ENCODE data around the gene ATXN7L1. TPM values are rescaled to one million over a fixed set of nuclear protein-coding genes. Genes with fewer than 3 reads are reported as not detected.

ATXN7L1 gene
- total RNA-seq, 3 donors from 2014 or later, result 2.5 to 5.5 (median 5.4) TPM

DNA sequence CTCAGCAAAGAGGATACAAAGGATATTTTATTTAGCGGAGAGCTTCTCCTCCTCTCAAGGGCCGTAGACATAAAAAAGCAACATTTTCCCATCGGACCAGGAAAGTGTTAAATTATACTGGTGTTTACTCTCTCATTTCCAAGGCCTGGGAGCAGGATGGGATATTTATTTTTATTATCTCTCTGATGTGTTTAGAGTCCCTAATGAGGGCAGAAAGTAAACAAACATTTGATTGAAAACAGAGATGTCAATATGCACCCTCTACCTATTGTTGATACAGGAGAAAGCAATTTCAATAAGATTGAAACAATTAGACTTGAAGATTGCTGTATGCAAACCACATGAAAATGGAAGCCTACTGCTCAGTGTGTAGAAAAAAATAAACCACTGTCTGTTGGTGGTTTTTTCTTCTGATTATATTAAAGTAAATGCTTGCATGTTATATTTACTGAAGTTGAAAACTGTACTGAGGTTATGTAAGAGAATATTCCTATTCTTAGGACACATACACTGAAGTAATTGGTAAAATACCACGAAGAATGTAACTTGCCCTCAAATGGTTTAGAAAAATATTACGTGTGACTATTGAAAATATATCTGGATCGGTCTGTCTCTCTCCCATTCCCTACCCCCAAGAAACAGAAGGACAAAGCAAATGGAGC lies 59.3 kb downstream of the ATXN7L1 start:
- no peaks in the 10 kb centered on the region for H3K36me3 Mint-ChIP-seq (ENCODE audit: insufficient read depth)
- H3K9me3 Mint-ChIP-seq, result no peaks in the 10 kb centered on the region
- DNase-seq (no peak), ATAC-seq (no peak)
- H3K27me3 Mint-ChIP-seq (ENCODE audit: low read depth), result no peaks in the 10 kb centered on the region
- H3K4me1 Mint-ChIP-seq (ENCODE audit: low read depth), result peaks cover 17% of the 10 kb centered on the region
- no peak overlapping the region for H3K4me3 Mint-ChIP-seq

DNA sequence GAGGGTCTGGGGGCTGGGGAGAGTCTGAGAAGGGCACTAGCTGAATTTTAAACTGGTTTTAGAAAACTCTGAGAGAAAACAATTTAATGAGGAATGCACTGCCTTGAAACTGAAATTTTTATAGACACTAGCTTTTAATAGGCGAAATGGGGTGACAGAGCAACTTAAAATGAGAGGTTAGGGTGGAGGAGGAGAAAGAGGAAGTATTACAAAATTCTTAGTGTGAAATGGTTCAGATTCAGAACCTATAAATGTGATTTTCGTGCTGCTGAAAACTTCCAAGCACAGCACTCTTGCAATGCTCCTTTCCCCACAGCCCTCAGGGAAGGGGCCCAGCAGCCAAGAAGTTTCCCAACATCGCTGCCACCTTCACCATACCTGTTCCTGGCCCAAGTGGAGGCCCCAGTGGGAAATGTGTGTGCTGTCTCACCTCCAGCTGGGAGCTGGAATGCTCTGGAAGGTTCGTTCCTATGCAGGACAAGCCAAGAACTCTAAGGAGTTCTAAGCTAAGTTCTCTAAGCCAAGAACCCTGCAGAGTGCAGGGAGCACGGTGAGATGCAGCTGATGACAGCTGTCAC lies 60.0 kb downstream of the ATXN7L1 start:
- DNase-seq, result no peak
- Mint-ChIP-seq H3K27me3 (ENCODE audit: low read depth) (no peaks in the 10 kb centered on the region), H3K36me3 (ENCODE audit: insufficient read depth) (no peaks in the 10 kb centered on the region), H3K4me3 (no peak overlapping the region), H3K4me1 (ENCODE audit: low read depth) (peaks cover 15% of the 10 kb centered on the region), H3K9me3 (no peaks in the 10 kb centered on the region)
- no peak for ATAC-seq

DNA sequence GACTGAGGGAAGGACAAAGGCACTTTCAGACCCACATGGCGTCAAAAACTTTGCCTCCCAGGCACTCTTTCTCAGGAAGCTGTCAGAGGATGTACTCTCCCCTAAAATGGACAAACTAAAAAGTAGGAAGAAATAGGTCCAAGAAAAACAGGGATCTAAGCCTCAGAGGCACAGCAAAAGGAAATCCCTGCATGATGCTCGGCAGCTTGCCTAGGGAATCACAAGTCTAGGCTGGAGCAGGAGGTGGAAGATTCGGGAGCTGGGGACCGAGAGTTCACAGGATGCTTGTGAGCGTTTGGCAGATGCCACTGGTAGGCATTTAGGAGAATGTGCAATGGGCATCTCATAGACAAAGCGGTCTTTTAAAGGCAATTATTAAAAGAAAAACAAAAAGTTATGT lies 60.8 kb downstream of the ATXN7L1 start:
- H3K36me3 Mint-ChIP-seq (ENCODE audit: insufficient read depth), result peaks cover 3% of the 10 kb centered on the region
- no peak for ATAC-seq
- no peak overlapping the region for H3K4me3 Mint-ChIP-seq
- no peaks in the 10 kb centered on the region for H3K9me3 Mint-ChIP-seq
- no peak for DNase-seq
- H3K27me3 Mint-ChIP-seq (ENCODE audit: low read depth), result no peaks in the 10 kb centered on the region
- peaks cover 20% of the 10 kb centered on the region for H3K4me1 Mint-ChIP-seq (ENCODE audit: low read depth)

DNA sequence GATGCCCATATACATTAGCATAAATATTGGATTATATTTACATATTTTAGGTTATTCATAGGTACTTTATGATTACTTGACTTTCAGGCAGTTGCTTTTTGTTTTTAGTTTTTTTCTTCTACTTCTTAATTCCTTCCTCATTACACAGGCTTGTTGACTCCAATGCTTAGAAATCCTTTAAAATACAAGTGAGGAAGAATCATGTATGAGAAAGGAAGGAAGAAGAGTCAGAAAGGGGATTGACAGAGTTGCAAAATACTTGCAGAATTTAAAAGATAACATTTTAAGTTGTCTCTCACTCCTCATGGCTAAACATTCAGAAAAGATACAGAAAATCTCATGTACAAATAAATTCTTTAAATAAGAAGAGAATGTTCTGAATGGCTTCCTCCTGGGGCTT lies 61.9 kb downstream of the ATXN7L1 start:
- no peaks in the 10 kb centered on the region for H3K27me3 Mint-ChIP-seq (ENCODE audit: low read depth)
- ATAC-seq (no peak), DNase-seq (no peak)
- H3K36me3 Mint-ChIP-seq (ENCODE audit: insufficient read depth), result peaks cover 3% of the 10 kb centered on the region
- H3K9me3 Mint-ChIP-seq, result peaks cover 4% of the 10 kb centered on the region
- peaks cover 29% of the 10 kb centered on the region for H3K4me1 Mint-ChIP-seq (ENCODE audit: low read depth)
- no peak overlapping the region for H3K4me3 Mint-ChIP-seq

DNA sequence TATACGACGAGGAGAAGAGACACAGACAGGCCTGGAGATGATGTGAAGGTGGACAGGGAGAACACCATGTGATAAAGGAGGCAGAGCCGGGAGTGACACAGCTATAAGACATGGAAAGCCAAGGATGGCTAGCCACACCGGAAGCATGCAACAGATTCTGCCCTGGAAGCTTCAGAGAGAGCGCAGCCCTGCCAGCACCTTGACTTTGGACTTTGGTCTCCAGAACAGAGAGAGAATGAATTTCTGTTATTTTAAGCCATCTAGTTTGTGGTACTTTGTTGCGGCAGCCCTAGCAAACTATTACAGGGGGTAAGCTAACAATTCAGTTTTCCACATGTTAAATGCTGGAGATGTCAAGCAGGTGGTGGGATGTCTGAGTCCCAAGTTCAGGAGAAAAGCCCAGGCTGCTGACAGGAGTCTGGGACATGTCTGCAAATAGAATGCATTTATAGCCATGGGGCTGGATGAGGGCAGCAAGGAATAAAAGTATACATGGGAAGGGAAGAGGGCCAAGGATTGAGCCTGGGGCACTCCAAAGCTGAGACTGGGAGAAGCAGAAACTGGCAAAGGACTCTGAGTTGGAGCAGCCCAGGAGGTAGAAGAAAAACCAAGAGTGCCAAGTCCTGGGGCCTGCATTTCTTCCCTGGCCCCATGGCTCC lies 65.1 kb downstream of the ATXN7L1 start:
- ATAC-seq, result no peak
- no peak for DNase-seq
- Mint-ChIP-seq H3K9me3 (peaks cover 4% of the 10 kb centered on the region), H3K36me3 (ENCODE audit: insufficient read depth) (peaks cover 3% of the 10 kb centered on the region), H3K27me3 (ENCODE audit: low read depth) (no peaks in the 10 kb centered on the region), H3K4me1 (ENCODE audit: low read depth) (peaks cover 58% of the 10 kb centered on the region), H3K4me3 (no peak overlapping the region)

DNA sequence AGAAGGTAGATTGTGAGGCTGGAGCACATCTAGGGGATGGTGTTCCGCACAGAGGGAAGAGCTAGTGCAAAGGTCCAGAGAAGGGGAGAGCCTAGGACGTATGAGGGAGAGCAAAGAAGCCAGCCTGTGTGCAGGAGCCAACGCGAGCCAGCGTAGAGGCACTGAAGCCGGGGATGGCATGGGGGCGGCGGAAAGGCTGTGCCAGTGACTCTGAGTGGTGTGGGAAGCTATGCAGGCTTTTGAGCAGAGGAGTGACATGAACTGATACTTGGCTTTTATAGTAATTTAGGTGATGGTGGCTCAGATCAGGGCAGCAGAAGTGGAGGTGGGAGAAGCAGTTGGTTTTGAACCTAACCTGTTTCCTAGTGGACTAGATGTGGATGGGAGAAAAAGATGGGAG lies 65.8 kb downstream of the ATXN7L1 start:
- DNase-seq (no peak), ATAC-seq (no peak)
- Mint-ChIP-seq H3K4me3 (no peak overlapping the region), H3K9me3 (peaks cover 4% of the 10 kb centered on the region), H3K27me3 (ENCODE audit: low read depth) (no peaks in the 10 kb centered on the region), H3K4me1 (ENCODE audit: low read depth) (peaks cover 65% of the 10 kb centered on the region), H3K36me3 (ENCODE audit: insufficient read depth) (peaks cover 3% of the 10 kb centered on the region)

DNA sequence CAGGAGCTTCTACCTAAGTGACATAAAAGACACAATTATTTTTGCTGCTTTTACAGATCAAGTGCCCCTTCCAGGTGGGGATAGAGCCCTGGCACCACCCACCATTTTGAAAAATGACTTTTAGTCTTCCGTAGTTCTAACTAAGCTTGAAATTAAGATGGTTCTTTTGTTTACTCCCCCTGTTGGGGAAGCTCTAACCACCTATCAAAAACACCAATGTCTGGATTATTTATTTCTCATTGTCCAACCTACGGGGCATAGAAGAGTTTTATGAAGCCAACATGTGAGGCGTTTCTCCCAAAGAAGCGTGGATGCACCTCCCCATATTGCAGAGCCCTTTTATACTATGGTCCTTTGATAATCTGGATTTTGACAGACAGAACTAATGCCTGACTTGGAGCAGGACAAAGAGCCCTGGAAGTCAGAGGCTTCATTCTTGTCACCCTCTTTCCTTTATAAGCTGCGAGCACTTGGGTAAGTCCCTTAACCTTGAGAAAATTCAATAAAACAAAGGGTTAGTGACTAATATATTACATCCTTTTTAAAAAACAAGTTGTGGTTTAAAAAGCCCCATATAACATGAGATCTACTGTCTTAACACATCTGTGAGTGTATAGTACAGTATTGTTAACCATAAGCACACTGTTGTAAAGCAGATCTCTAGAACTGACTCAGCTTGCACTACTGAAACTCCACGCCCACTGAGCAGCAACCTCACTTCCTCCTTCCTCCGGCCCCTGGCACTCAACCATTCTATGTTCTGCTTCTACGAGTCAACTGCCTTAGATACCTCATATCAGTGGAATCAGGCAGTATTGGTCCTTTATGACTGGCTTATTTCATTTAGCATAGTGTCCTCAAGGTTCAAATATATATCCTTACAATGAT lies 67.5 kb downstream of the ATXN7L1 start:
- DNase-seq (peak; percentile 68), ATAC-seq (peak; percentile 84 to 87)
- Mint-ChIP-seq H3K27me3 (ENCODE audit: low read depth) (no peaks in the 10 kb centered on the region), H3K9me3 (peaks cover 4% of the 10 kb centered on the region), H3K36me3 (ENCODE audit: insufficient read depth) (peaks cover 3% of the 10 kb centered on the region), H3K4me1 (ENCODE audit: low read depth) (peaks cover 66% of the 10 kb centered on the region), H3K4me3 (peak overlapping the region; percentile 63)

DNA sequence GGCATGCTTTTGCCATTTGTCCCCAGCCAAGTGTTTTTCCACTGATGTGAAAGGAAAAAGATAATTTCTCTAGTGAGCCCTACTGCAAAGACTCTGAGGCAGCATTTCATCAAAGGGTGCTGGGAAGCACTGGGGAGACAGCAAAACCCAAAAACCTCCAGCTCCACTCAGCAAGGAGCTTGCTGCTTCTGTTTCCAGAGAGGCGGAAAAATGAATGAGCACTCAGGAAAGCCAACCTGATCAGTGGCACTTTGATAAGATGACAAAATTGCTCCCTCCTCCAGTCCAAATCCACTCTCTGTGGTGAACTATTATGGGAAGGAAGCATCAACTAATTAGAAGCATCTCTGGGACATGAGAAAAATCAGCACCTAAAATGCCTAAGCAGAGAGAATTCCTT lies 68.2 kb downstream of the ATXN7L1 start:
- no peak for ATAC-seq
- H3K4me1 Mint-ChIP-seq (ENCODE audit: low read depth), result peaks cover 66% of the 10 kb centered on the region
- H3K36me3 Mint-ChIP-seq (ENCODE audit: insufficient read depth), result peaks cover 3% of the 10 kb centered on the region
- H3K4me3 Mint-ChIP-seq, result peak overlapping the region; percentile 63
- no peak for DNase-seq
- H3K27me3 Mint-ChIP-seq (ENCODE audit: low read depth), result no peaks in the 10 kb centered on the region
- peaks cover 4% of the 10 kb centered on the region for H3K9me3 Mint-ChIP-seq

DNA sequence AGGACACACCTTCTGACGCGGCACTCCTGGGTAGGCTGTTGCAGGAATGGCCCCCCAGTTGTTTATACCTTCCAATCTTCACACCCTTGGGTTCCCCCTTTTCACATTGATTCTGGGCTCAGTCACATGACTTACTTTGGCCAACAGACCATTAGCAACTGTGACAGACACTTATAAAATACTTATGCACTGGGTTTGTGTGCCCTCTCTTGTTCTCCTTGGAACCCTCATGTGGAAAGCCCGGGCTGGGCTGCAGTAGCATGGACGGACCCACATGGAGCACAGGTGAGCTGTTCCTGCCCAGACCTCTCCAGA lies 69.0 kb downstream of the ATXN7L1 start:
- no peak overlapping the region for H3K4me3 Mint-ChIP-seq

DNA sequence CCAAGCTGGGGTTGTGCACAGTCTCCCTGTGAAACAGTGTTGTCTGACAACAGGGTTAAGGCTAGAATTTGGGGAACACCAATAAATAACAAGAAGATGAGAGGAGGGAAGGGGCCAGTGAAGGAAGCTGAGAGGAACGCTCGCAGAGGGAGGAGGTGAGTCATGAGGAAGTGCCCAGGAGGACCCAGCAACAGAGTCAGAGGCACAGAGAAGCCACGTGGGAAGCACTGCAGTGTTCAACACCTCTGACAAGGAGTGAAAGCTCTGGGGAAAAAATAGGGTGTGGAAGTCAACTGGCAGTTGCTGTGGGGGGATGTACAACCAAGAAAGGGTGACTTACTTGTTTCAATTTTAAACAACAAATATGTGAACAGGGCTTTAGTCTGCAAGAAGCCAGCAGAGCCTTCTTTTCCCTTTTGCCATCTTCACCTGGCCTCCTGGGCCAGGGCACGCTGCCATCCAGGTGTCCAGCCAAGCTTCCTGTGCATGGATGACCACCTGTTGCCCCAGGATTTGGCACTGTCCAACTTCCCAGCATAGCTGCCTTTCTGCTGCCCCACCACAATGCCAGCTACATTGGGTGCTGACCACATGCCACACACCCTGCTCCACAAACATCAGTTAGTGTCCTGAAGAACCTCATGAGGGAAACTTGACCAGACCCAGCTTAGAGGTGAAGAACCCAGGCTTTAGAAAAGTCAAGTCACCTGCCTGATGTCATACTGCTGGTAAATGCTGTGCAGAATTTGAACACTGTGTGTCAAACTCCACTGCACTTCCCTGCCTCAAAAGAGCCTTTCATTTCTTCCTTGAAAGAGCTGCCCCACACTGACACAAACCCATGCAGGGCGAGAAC lies 69.6 kb downstream of the ATXN7L1 start:
- DNase-seq (peak; percentile 51), ATAC-seq (peak; percentile 74 to 76)
- Mint-ChIP-seq H3K36me3 (ENCODE audit: insufficient read depth) (peaks cover 3% of the 10 kb centered on the region), H3K27me3 (ENCODE audit: low read depth) (no peaks in the 10 kb centered on the region), H3K4me1 (ENCODE audit: low read depth) (peaks cover 64% of the 10 kb centered on the region), H3K9me3 (peaks cover 4% of the 10 kb centered on the region), H3K4me3 (no peak overlapping the region)

More for the DNA sequence above, 69.0 kb downstream of the ATXN7L1 start:
- Mint-ChIP-seq H3K9me3 (peaks cover 4% of the 10 kb centered on the region), H3K36me3 (ENCODE audit: insufficient read depth) (peaks cover 3% of the 10 kb centered on the region), H3K27me3 (ENCODE audit: low read depth) (no peaks in the 10 kb centered on the region), H3K4me1 (ENCODE audit: low read depth) (peaks cover 66% of the 10 kb centered on the region)
- no peak for ATAC-seq
- no peak for DNase-seq

DNA sequence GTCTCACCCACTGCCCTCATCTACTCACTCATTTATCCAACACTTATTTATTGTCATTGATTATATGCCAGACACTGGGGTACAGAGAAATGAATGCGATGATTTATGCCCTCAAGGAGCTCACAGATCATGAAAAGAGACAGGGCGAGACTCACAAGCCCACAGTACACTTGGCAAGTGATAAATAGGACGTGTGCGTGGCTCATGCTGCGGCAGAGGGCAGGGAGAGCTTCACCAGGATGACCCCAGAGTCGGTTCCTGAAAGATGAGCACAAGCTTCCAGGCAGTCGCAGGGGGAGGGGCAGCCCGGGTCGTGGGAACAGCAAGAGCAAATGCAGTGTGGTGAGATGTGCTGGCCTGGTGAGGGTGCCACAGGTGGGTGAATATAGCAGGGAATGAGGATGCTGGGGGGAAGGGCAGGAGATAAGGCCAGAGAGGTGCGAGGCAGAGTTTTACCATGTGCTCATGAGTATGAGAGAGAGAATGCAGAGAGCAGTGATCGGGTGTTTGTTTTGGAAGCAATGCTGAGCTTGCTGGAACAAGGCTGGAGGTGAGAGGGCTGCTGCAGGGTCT lies 70.9 kb downstream of the ATXN7L1 start:
- ATAC-seq (no peak), DNase-seq (no peak)
- Mint-ChIP-seq H3K27me3 (ENCODE audit: low read depth) (no peaks in the 10 kb centered on the region), H3K9me3 (peaks cover 4% of the 10 kb centered on the region), H3K36me3 (ENCODE audit: insufficient read depth) (no peaks in the 10 kb centered on the region), H3K4me3 (no peak overlapping the region), H3K4me1 (ENCODE audit: low read depth) (peaks cover 65% of the 10 kb centered on the region)

DNA sequence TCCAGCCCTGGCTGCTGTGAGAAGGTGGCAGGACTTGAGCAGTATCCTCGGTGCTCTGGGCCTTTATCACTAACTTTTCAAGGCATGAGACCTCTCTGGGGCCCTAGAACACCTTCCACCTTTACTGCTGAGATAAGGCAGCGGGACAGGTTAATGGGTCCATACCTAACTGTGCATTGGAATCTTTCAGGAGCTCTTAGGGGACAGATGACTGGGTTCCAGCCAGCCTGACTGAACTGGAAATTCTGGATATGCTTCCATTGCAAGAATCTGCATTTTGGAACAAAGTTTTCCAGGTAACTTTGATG lies 73.0 kb downstream of the ATXN7L1 start:
- DNase-seq (no peak), ATAC-seq (no peak)
- no peaks in the 10 kb centered on the region for H3K27me3 Mint-ChIP-seq (ENCODE audit: low read depth)
- H3K9me3 Mint-ChIP-seq, result no peaks in the 10 kb centered on the region
- H3K4me3 Mint-ChIP-seq, result no peak overlapping the region
- H3K36me3 Mint-ChIP-seq (ENCODE audit: insufficient read depth), result no peaks in the 10 kb centered on the region
- H3K4me1 Mint-ChIP-seq (ENCODE audit: low read depth), result peaks cover 52% of the 10 kb centered on the region

DNA sequence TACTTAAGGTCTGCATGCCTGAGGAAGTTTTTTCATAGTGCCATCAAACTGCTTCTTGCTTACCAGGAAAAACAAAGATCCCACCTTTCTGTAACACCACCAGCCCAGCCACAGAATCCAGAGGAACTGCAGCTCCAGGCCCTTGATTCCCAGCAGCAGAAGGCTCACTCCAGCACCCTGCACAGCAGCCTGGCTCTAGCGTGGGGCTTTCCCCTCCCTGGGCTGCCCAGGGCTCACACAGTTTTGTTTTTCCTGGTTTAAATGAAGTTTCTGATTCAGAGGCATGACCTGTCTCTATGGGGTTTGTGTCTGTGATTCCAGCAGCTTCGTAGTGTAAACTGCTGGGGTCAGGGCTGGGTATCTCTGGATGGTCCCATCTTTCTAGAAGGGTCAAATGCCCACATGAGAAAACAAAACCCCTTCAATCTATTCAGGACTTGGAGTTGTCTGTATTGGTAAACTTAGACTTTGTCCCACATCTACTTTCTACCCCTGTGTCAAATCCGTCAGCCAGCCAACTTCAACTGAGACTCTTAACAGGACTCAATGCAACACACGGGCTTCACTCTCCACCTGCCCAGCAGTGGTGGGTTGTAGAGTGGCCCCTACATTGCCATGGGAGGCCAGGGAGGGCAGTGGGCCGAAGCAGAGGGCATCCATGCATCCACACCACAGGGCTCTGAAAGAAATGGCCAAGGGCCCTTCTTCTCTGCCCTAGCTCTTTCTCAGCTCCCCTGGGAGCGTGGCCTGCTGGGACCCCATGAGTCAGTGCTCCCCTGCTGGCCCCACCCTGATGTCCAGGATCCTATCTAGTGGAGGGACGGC lies 73.6 kb downstream of the ATXN7L1 start:
- no peak for ATAC-seq
- H3K9me3 Mint-ChIP-seq, result no peaks in the 10 kb centered on the region
- no peaks in the 10 kb centered on the region for H3K36me3 Mint-ChIP-seq (ENCODE audit: insufficient read depth)
- H3K4me3 Mint-ChIP-seq, result no peak overlapping the region
- H3K27me3 Mint-ChIP-seq (ENCODE audit: low read depth), result no peaks in the 10 kb centered on the region
- peaks cover 47% of the 10 kb centered on the region for H3K4me1 Mint-ChIP-seq (ENCODE audit: low read depth)
- no peak for DNase-seq
